Stomach (tissue), 9 donors: Measurements from ENCODE around the gene SYT6. TPM values are rescaled to one million over a fixed set of nuclear protein-coding genes. Genes with fewer than 3 reads are reported as not detected.

Experiments
- DNase-seq, 2 donors: peaks; one replicate each; pipeline versions ENCODE4 v3.0.0 to v3.0.0-alpha.2; 2013 to 2019
- H3K27ac ChIP-seq, 5 donors: fragments of 200-600 bp in 4 of 5; sonication (generic) in 4 of 5; one replicate each; pipeline ENCODE4 v1.5.1; 2013 to 2019; ENCODE audit warnings: mild to moderate bottlenecking in 1 of 5, moderate library complexity in 1 of 5
- H3K27me3 ChIP-seq, 3 donors: fragments of 200-600 bp; sonication (generic); one replicate each; pipeline ENCODE4 v1.5.1; 2017 to 2019; ENCODE audit warnings: mixed run types in 1 of 3
- H3K36me3 ChIP-seq, 4 donors: fragments of 200-600 bp; sonication (generic); 1 replicate in 3 of 4; 2 replicates in 1 of 4; pipeline ENCODE4 v1.5.1; 2016 to 2019
- H3K4me1 ChIP-seq, 4 donors: fragments of 200-600 bp; sonication (generic); one replicate each; pipeline ENCODE4 v1.5.1; 2016 to 2019
- H3K4me3 ChIP-seq, 4 donors: fragments of 200-600 bp; sonication (generic) in 3 of 4; one replicate each; pipeline ENCODE4 v1.5.1; 2016 to 2019; ENCODE audit warnings: mild to moderate bottlenecking in 1 of 4
- H3K9me3 ChIP-seq, 4 donors: fragments of 200-600 bp; sonication (generic); one replicate each; pipeline ENCODE4 v1.5.1; 2016 to 2019
- CTCF ChIP-seq, 7 experiments: fragments of 450-650 bp in 4 of 7; fragments of 200-600 bp in 3 of 7; sonication (generic) in 3 of 7; IDR thresholded peaks; one replicate each; pipeline ENCODE4 v1.5.1; 2016 to 2019; ENCODE audit warnings: antibody characterized with exemption in 7 of 7, control low read depth in 2 of 7, mild to moderate bottlenecking in 1 of 7
- EP300 ChIP-seq: sonication (generic); formaldehyde crosslinking; IDR thresholded peaks from one replicate; pipeline ENCODE4 v1.6.1; 2017; ENCODE audit warnings: antibody characterized with exemption
- POLR2A ChIP-seq, 4 donors: fragments of 450-650 bp; IDR thresholded peaks; one replicate each; pipeline ENCODE4 v1.6.1; 2016; ENCODE audit warnings: antibody characterized with exemption in 4 of 4, control low read depth in 2 of 4, mild to moderate bottlenecking in 1 of 4, moderate library complexity in 1 of 4
- POLR2AphosphoS5 ChIP-seq, 3 donors: sonication (generic); formaldehyde crosslinking; IDR thresholded peaks; one replicate each; pipeline ENCODE4 v1.6.1; 2016; ENCODE audit warnings: antibody characterized with exemption in 3 of 3
- WGBS, 5 donors: extraction: QIAGEN DNeasy Blood & Tissue Kit in 3 of 5; methylation state at CpG; one replicate each; pipeline versions ENCODE4 v1.1.5 to v1.1.7; 2013 to 2018; 5-methylcytosine and 5-hydroxymethylcytosine counted together
- intact Hi-C: fragments of 100-400 bp; cut with DNase I; formaldehyde crosslinking; loops from one replicate; pipeline ENCODE4 v1.15.1; 2023; ENCODE audit warnings: low total_unique reads
- polyA plus RNA-seq, 3 donors: library from polyadenylated mRNA; stranded (reverse); fragments of 200-250 nt; gene quantifications; one replicate each; pipeline ENCODE4 v1.2.3, GENCODE V29; 2013
- total RNA-seq, 5 donors: library from RNA; depleted of rRNA; stranded (reverse); fragments of >200 nt; gene quantifications; one replicate each; pipeline versions ENCODE4 v1.1.0 to v1.2.3, GENCODE V29; 2014 to 2016
- donor health status: healthy with polysubstance abuse.
- donor health status: Bipolar disorder and iron deficiency.
- donor health status: healthy.

The SYT6 gene
- total and polyA plus RNA-seq, 8 donors = 0.18 to 86.6 (median 1.7) TPM; not detected in 4

GRCh38 chr1:114090738-114091505 is 62.7 kb downstream of the SYT6 start:
- DNase-seq = no peak
- 83 to 86% (median 85%) methylated on average over 11 of the region's 11 CpGs for WGBS, 5 donors
- intact Hi-C loops = no loop called here

GRCh38 chr1:114089502-114090138 is 64.0 kb downstream of the SYT6 start:
- 75 to 83% (median 77%) methylated on average over 4 of the region's 4 CpGs for WGBS, 5 donors
- Histone ChIP-seq H3K4me1 (peaks cover 0 to 10% (median 2%) of the 10 kb centered on the region in 4 donors), H3K9me3 (no peaks in the 10 kb centered on the region), H3K4me3 (no peak overlapping the region), H3K27me3 (no peaks in the 10 kb centered on the region), H3K27ac (no peak overlapping the region), H3K36me3 (no peaks in the 10 kb centered on the region)
- intact Hi-C loops = no loop called here
- no peak for TF ChIP-seq POLR2AphosphoS5 (IDR thresholded peaks at IDR 0.05)
- TF ChIP-seq POLR2A (IDR thresholded peaks at IDR 0.05) = no peak
- TF ChIP-seq CTCF (IDR thresholded peaks at IDR 0.05) = no peak
- no peak for TF ChIP-seq EP300
- no peak for DNase-seq

More at GRCh38 chr1:114090738-114091505, 62.7 kb downstream of the SYT6 start:
- Histone ChIP-seq H3K36me3 (no peaks in the 10 kb centered on the region), H3K27me3 (no peaks in the 10 kb centered on the region), H3K9me3 (no peaks in the 10 kb centered on the region), H3K4me1 (peaks cover 0 to 10% (median 3%) of the 10 kb centered on the region in 4 donors), H3K27ac (no peak overlapping the region), H3K4me3 (no peak overlapping the region)
- TF ChIP-seq POLR2A (IDR thresholded peaks at IDR 0.05) (no peak), EP300 (no peak), POLR2AphosphoS5 (IDR thresholded peaks at IDR 0.05) (no peak), CTCF (IDR thresholded peaks at IDR 0.05) (no peak)

GRCh38 chr1:114088392-114089299 is 65.0 kb downstream of the SYT6 start:
- peaks cover 0 to 4% (median 0%) of the 10 kb centered on the region in 4 donors for H3K4me1 ChIP-seq
- 80 to 85% (median 84%) methylated on average over 12 to 13 of the region's 13 CpGs for WGBS, 5 donors
- no peaks in the 10 kb centered on the region for H3K27me3 ChIP-seq
- no peaks in the 10 kb centered on the region for H3K36me3 ChIP-seq
- intact Hi-C loops = no loop called here
- TF ChIP-seq POLR2AphosphoS5 (IDR thresholded peaks at IDR 0.05) = no peak
- TF ChIP-seq POLR2A (IDR thresholded peaks at IDR 0.05) = no peak
- H3K27ac ChIP-seq = no peak overlapping the region
- DNase-seq = peak in 1 of 2 donors; percentile 26
- no peak overlapping the region for H3K4me3 ChIP-seq
- H3K9me3 ChIP-seq = no peaks in the 10 kb centered on the region

GRCh38 chr1:114087495-114087894 is 66.2 kb downstream of the SYT6 start:
- Histone ChIP-seq H3K36me3 (no peaks in the 10 kb centered on the region), H3K9me3 (no peaks in the 10 kb centered on the region), H3K4me3 (no peak overlapping the region), H3K4me1 (peaks cover 0 to under 1% (median under 1%) of the 10 kb centered on the region in 4 donors), H3K27me3 (no peaks in the 10 kb centered on the region), H3K27ac (no peak overlapping the region)
- TF ChIP-seq POLR2AphosphoS5 (IDR thresholded peaks at IDR 0.05) = no peak
- no peak for TF ChIP-seq CTCF (IDR thresholded peaks at IDR 0.05)
- TF ChIP-seq POLR2A (IDR thresholded peaks at IDR 0.05) = no peak
- TF ChIP-seq EP300 = no peak
- intact Hi-C loops = no loop called here
- no peak for DNase-seq
- 84 to 92% (median 88%) methylated on average over 2 of the region's 2 CpGs for WGBS, 5 donors
